Astrocyte (in vitro differentiated cells and primary cell): Measurements from ENCODE around the gene PDGFA. TPM values are rescaled to one million over a fixed set of nuclear protein-coding genes. Genes with fewer than 3 reads are reported as not detected.

ENCODE experiments used
- DNase-seq: peaks from one replicate; pipeline ENCODE4 v3.0.0-alpha.2; 2010; ENCODE audit warnings: low read depth
- FAIRE-seq: peaks from 2 replicates; lab custom pipeline; 2011; peaks lifted over from hg19 to GRCh38; lab: Jason Lieb, UNC
- H2AFZ ChIP-seq: 2 replicates; pipeline ENCODE4 v1.6.0; 2012; ENCODE audit warnings: low read depth, low read length, inconsistent platforms
- H3K27ac ChIP-seq: 2 replicates; pipeline ENCODE4 v1.5.1; 2011; ENCODE audit warnings: low read depth, low read length, inconsistent platforms
- H3K27me3 ChIP-seq: 2 replicates; pipeline ENCODE4 v1.6.0; 2011; ENCODE audit warnings: low read length, inconsistent platforms; ENCODE audit not compliant: insufficient read depth
- H3K36me3 ChIP-seq: 2 replicates; pipeline ENCODE4 v1.5.1; 2011; ENCODE audit warnings: low read length, inconsistent platforms; ENCODE audit not compliant: insufficient read depth
- H3K4me1 ChIP-seq: 2 replicates; pipeline ENCODE4 v1.5.1; 2011; ENCODE audit warnings: low read length, inconsistent platforms; ENCODE audit not compliant: insufficient read depth
- H3K4me2 ChIP-seq: 2 replicates; pipeline ENCODE4 v1.6.0; 2012; ENCODE audit warnings: low read length, inconsistent platforms
- H3K4me3 ChIP-seq: 2 replicates; pipeline ENCODE4 v1.5.1; 2011; ENCODE audit warnings: low read depth, mild to moderate bottlenecking, low read length, inconsistent platforms; ENCODE audit not compliant: insufficient read depth
- H3K79me2 ChIP-seq: 2 replicates; pipeline ENCODE4 v1.6.0; 2012; ENCODE audit warnings: mild to moderate bottlenecking, low read length, inconsistent platforms; ENCODE audit not compliant: insufficient read depth
- H3K9ac ChIP-seq: 2 replicates; pipeline ENCODE4 v1.6.0; 2012; ENCODE audit warnings: mild to moderate bottlenecking, low read length, inconsistent platforms
- H3K9me3 ChIP-seq: 2 replicates; pipeline ENCODE4 v1.5.1; 2012; ENCODE audit warnings: low read depth, mild to moderate bottlenecking, low read length, inconsistent platforms; ENCODE audit not compliant: insufficient read depth
- H4K20me1 ChIP-seq: 2 replicates; pipeline ENCODE4 v1.6.0; 2012; ENCODE audit warnings: low read length, inconsistent platforms; ENCODE audit not compliant: insufficient read depth
- H3K27ac Mint-ChIP-seq: one replicate; pipeline ENCODE4 v1.8.0; 2021; ENCODE audit warnings: mild to moderate bottlenecking, mixed read lengths; ENCODE audit not compliant: unreplicated experiment
- H3K27me3 Mint-ChIP-seq: one replicate; pipeline ENCODE4 v1.8.0; 2021; ENCODE audit warnings: low read depth, mixed read lengths; ENCODE audit not compliant: unreplicated experiment
- H3K36me3 Mint-ChIP-seq: one replicate; pipeline ENCODE4 v1.8.0; 2021; ENCODE audit warnings: low read depth, mixed read lengths; ENCODE audit not compliant: unreplicated experiment
- H3K4me1 Mint-ChIP-seq: one replicate; pipeline ENCODE4 v1.8.0; 2021; ENCODE audit warnings: low read depth, mixed read lengths; ENCODE audit not compliant: unreplicated experiment
- H3K4me3 Mint-ChIP-seq: one replicate; pipeline ENCODE4 v1.8.0; 2021; ENCODE audit warnings: mild to moderate bottlenecking, moderate library complexity, mixed read lengths; ENCODE audit not compliant: unreplicated experiment
- H3K9me3 Mint-ChIP-seq: one replicate; pipeline ENCODE4 v1.8.0; 2021; ENCODE audit warnings: mild to moderate bottlenecking, mixed read lengths; ENCODE audit not compliant: unreplicated experiment
- EZH2 ChIP-seq: IDR thresholded peaks from 2 replicates; pipeline ENCODE4 v1.6.1; 2012; ENCODE audit warnings: mild to moderate bottlenecking, low read length, inconsistent platforms; ENCODE audit not compliant: insufficient read depth
- total RNA-seq: library from RNA; stranded (reverse); gene quantifications from 2 replicates; pipeline ENCODE4 v1.2.1, GENCODE V29; 2021
- TF ChIP-seq, protein P1 (sequence below): IDR thresholded peaks from 2 replicates; pipeline ENCODE4 v1.5.1; 2011; ENCODE audit warnings: low read depth, mild to moderate bottlenecking, inconsistent platforms, low read length, moderate library complexity; ENCODE audit not compliant: insufficient read depth

PDGFA gene
- total RNA-seq, 1 donor from 2014 or later, result 47.1 TPM

DNA sequence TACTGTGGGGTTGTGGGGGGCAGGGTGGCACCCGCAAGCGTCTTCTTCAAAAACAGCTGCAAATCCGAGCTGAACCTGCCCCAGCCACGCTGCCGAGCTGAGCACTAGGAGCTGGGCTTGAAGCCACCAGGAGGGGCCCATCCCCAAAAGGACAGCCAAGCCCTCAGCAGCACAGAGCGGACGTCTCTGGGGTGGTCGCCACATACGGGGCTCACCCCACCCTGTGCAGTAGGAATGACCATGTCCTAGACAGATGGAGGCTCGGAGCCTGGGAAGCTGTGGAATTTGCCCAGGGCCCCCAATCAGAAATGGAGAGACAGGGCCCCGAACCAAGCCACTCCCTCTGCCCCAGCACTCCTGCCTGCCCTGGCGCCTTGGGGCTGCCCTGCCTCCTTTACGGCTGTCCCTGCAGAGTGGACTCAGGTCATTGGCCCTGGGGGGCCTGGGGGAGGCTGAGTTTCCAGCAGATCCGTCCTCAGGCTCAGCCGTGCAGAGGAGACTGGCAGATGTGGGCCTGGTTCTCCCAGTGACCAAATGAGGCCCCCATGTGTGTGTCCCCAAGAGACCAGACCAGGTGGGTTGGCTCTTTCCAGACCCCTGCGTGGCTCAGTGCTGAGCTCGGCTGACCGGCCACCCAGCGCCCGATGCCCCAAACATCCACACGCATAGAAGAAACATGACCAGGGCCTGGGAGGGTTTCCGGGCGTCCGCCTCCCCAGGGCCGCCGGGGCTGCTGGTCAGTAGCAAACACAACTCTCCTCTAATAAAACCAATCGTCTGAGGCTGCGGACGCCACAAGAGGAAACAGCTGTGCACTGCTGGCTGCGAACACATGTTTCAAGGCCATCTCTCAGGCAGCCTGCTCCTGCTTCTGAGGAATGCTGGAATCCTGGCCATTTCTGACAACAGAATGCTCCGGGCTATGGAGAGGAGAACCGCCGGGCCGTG, 54.9 kb downstream of the PDGFA start:
- peaks cover 6% of the 10 kb centered on the region for H3K27me3 Mint-ChIP-seq
- no peak overlapping the region for H3K27ac Mint-ChIP-seq
- Histone ChIP-seq H3K36me3 (no peaks in the 10 kb centered on the region), H3K27ac (no peak overlapping the region), H3K4me3 (no peak overlapping the region), H3K79me2 (no peaks in the 10 kb centered on the region), H3K4me2 (no peak overlapping the region), H3K27me3 (no peaks in the 10 kb centered on the region), H2AFZ (no peak overlapping the region), H3K4me1 (peaks cover 23% of the 10 kb centered on the region), H4K20me1 (no peaks in the 10 kb centered on the region), H3K9me3 (no peaks in the 10 kb centered on the region), H3K9ac (no peak overlapping the region)
- FAIRE-seq (no peak), DNase-seq (no peak)
- H3K4me3 Mint-ChIP-seq, result no peak overlapping the region
- peaks cover 18% of the 10 kb centered on the region for H3K9me3 Mint-ChIP-seq
- TF ChIP-seq, protein P1, sequence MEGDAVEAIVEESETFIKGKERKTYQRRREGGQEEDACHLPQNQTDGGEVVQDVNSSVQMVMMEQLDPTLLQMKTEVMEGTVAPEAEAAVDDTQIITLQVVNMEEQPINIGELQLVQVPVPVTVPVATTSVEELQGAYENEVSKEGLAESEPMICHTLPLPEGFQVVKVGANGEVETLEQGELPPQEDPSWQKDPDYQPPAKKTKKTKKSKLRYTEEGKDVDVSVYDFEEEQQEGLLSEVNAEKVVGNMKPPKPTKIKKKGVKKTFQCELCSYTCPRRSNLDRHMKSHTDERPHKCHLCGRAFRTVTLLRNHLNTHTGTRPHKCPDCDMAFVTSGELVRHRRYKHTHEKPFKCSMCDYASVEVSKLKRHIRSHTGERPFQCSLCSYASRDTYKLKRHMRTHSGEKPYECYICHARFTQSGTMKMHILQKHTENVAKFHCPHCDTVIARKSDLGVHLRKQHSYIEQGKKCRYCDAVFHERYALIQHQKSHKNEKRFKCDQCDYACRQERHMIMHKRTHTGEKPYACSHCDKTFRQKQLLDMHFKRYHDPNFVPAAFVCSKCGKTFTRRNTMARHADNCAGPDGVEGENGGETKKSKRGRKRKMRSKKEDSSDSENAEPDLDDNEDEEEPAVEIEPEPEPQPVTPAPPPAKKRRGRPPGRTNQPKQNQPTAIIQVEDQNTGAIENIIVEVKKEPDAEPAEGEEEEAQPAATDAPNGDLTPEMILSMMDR, result no peak
- TF ChIP-seq EZH2, result no peak
- peaks cover 14% of the 10 kb centered on the region for H3K4me1 Mint-ChIP-seq
- peaks cover 2% of the 10 kb centered on the region for H3K36me3 Mint-ChIP-seq

DNA sequence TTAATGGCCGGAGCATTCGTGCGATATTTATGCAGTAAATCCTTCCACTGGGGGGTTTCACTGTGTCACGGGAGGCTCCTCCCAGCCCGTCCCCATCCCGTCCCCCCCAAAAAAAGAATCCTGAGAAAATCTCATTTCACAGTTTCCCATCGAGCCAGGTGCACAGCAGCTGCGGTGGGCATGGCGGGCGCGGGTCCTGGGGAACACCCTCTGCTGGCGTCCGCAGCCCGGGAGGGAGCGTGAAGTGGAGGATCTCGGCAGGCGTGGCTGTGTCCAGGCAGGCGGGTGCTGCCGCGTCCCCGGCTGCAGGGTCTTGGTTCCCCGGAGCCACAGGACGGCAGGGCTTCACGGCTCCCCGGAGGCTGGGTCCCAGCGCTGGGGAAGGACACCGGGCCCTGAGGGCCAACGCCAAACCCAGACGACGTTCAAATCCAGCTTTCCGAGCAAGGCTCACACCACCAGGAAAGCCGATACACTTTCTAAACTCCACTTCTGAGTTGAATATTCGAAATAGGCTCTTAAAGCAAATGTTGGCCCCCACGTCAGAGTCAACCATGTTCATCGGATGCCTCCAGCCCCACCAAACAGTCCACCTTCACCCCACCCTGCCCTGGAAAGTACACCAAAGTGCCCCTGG, 55.7 kb downstream of the PDGFA start:
- Histone ChIP-seq H3K27ac (no peak overlapping the region), H3K4me1 (peaks cover 16% of the 10 kb centered on the region), H4K20me1 (no peaks in the 10 kb centered on the region), H3K9me3 (no peaks in the 10 kb centered on the region), H3K79me2 (no peaks in the 10 kb centered on the region), H3K9ac (no peak overlapping the region), H3K27me3 (no peaks in the 10 kb centered on the region), H2AFZ (no peak overlapping the region), H3K36me3 (no peaks in the 10 kb centered on the region), H3K4me3 (no peak overlapping the region), H3K4me2 (no peak overlapping the region)
- no peak for FAIRE-seq
- TF ChIP-seq, protein P1, result no peak
- TF ChIP-seq EZH2, result no peak
- Mint-ChIP-seq H3K9me3 (peaks cover 17% of the 10 kb centered on the region), H3K4me3 (no peak overlapping the region), H3K27ac (no peak overlapping the region), H3K36me3 (peaks cover 2% of the 10 kb centered on the region), H3K4me1 (peaks cover 13% of the 10 kb centered on the region), H3K27me3 (peaks cover 6% of the 10 kb centered on the region)
- no peak for DNase-seq
